SK-N-SH (cell line): ENCODE measurements around the gene EP400. TPM values are rescaled to one million over a fixed set of nuclear protein-coding genes. Genes with fewer than 3 reads are reported as not detected.

Experiments used
- CTCF ChIA-PET: fragments of 300-600, 350-600 bp; formaldehyde crosslinking; extraction: SDS; loops from one replicate; lab custom pipeline; 2021; lab: Yijun Ruan, JAX
- POLR2A ChIA-PET: fragments of 350-600 bp; sonication (Branson Sonifier 250); formaldehyde crosslinking; extraction: SDS; loops from one replicate; lab custom pipeline; 2020; ENCODE audit warnings: antibody characterized with exemption, inconsistent platforms; lab: Yijun Ruan, JAX
- DNase-seq: peaks from one replicate; pipeline ENCODE4 v3.0.0; 2012
- H2AFZ ChIP-seq: fragments of 200-600 bp; sonication (generic); 2 replicates; pipeline ENCODE4 v1.8.1; 2016; ENCODE audit warnings: antibody characterized with exemption, mild to moderate bottlenecking, low read depth
- H3F3A ChIP-seq: fragments of 200-600 bp; sonication (generic); replicated peaks from 2 replicates; pipeline ENCODE3; 2016; ENCODE audit warnings: antibody characterized with exemption, mild to moderate bottlenecking; ENCODE audit not compliant: insufficient read depth
- H3K27ac ChIP-seq, 2 experiments: fragments of 200-500 bp in 1 of 2; fragments of 200-600 bp in 1 of 2; sonication (Bioruptor generic) in 1 of 2; sonication (generic), shearing (Covaris generic) in 1 of 2; 2 replicates each; pipeline versions ENCODE4 v1.5.1 to v1.6.1; 2014 to 2016; ENCODE audit warnings: low read depth in 2 of 2, inconsistent platforms in 1 of 2, low read length in 1 of 2, mild to moderate bottlenecking in 1 of 2, mixed read lengths in 1 of 2
- H3K27me3 ChIP-seq: fragments of 200-600 bp; sonication (generic), shearing (Covaris generic); 2 replicates; pipeline ENCODE4 v1.6.1; 2016; ENCODE audit warnings: mixed run types; ENCODE audit not compliant: insufficient read depth
- H3K36me3 ChIP-seq, 2 experiments: fragments of 200-500 bp in 1 of 2; fragments of 200-600 bp in 1 of 2; sonication (Bioruptor generic) in 1 of 2; sonication (generic) in 1 of 2; replicated peaks in 1 of 2; 2 replicates each; pipeline versions ENCODE3 to v1.5.1; 2014 to 2016; ENCODE audit warnings: low read length in 1 of 2, mild to moderate bottlenecking in 1 of 2; ENCODE audit not compliant: insufficient read depth in 2 of 2, control insufficient read depth in 1 of 2
- H3K4me1 ChIP-seq, 2 experiments: fragments of 200-500 bp in 1 of 2; fragments of 200-600 bp in 1 of 2; sonication (Bioruptor generic) in 1 of 2; sonication (generic), shearing (Covaris generic) in 1 of 2; 2 replicates each; pipeline versions ENCODE4 v1.5.1 to v1.6.1; 2014 to 2016; ENCODE audit warnings: low read depth in 1 of 2, low read length in 1 of 2, mixed run types in 1 of 2; ENCODE audit not compliant: insufficient read depth in 2 of 2, control insufficient read depth in 1 of 2
- H3K4me2 ChIP-seq: fragments of 200-600 bp; sonication (generic), shearing (Covaris generic); 2 replicates; pipeline ENCODE4 v1.6.1; 2017; ENCODE audit warnings: mixed run types
- H3K4me3 ChIP-seq, 2 experiments: fragments of 200-500 bp in 1 of 2; fragments of 200-600 bp in 1 of 2; sonication (Bioruptor generic) in 1 of 2; sonication (generic), shearing (Covaris generic) in 1 of 2; 2 replicates each; pipeline versions ENCODE4 v1.5.1 to v1.8.1; 2014 to 2016; ENCODE audit warnings: low read depth in 2 of 2, inconsistent platforms in 1 of 2, low read length in 1 of 2, mild to moderate bottlenecking in 1 of 2, mixed read lengths in 1 of 2, moderate library complexity in 1 of 2
- H3K79me2 ChIP-seq: fragments of 200-600 bp; sonication (generic); 2 replicates; pipeline ENCODE4 v1.8.1; 2017; ENCODE audit warnings: mild to moderate bottlenecking; ENCODE audit not compliant: insufficient read depth
- H3K9ac ChIP-seq: fragments of 200-600 bp; sonication (generic); 2 replicates; pipeline ENCODE4 v1.6.1; 2017; ENCODE audit warnings: mixed run types
- H3K9me2 ChIP-seq: fragments of 200-600 bp; sonication (generic); 2 replicates; pipeline ENCODE4 v1.6.1; 2017; ENCODE audit warnings: mixed run types
- H3K9me3 ChIP-seq: fragments of 200-600 bp; sonication (generic); 2 replicates; pipeline ENCODE4 v1.6.1; 2017; ENCODE audit warnings: mixed run types, mild to moderate bottlenecking, moderate library complexity
- H4K20me1 ChIP-seq: fragments of 200-600 bp; sonication (generic); 2 replicates; pipeline ENCODE4 v1.6.1; 2017; ENCODE audit warnings: mild to moderate bottlenecking, mixed run types; ENCODE audit not compliant: insufficient read depth
- ELF1 ChIP-seq: IDR thresholded peaks from 2 replicates; pipeline ENCODE4 v1.4.0; 2012
- EP300 ChIP-seq, 2 experiments: IDR thresholded peaks; 2 replicates each; pipeline versions ENCODE4 v1.4.0 to v1.6.1; 2012; ENCODE audit warnings: borderline replicate concordance in 1 of 2, low read depth in 1 of 2, low read length in 1 of 2
- EZH2phosphoT487 ChIP-seq: fragments of 200-600 bp; sonication (generic); IDR thresholded peaks from 2 replicates; pipeline ENCODE4 v1.6.1; 2017; ENCODE audit warnings: low read depth, mixed run types, mild to moderate bottlenecking, antibody characterized with exemption, moderate library complexity, borderline replicate concordance
- FOSL2 ChIP-seq: IDR thresholded peaks from 2 replicates; pipeline ENCODE4 v1.4.0; 2012; ENCODE audit warnings: low read depth, mild to moderate bottlenecking, moderate library complexity, borderline replicate concordance
- FOXJ3 ChIP-seq: sonication (generic); formaldehyde crosslinking; IDR thresholded peaks from 2 replicates; pipeline ENCODE4 v1.5.1; 2020; ENCODE audit warnings: mild to moderate bottlenecking, missing genetic modification reagents
- FOXM1 ChIP-seq: IDR thresholded peaks from 2 replicates; pipeline ENCODE4 v1.4.0; 2012; ENCODE audit warnings: low read depth, mild to moderate bottlenecking
- GABPA ChIP-seq: IDR thresholded peaks from 2 replicates; pipeline ENCODE4 v1.4.0; 2012; ENCODE audit warnings: low read depth, mild to moderate bottlenecking
- GATA2 ChIP-seq: sonication (generic); formaldehyde crosslinking; IDR thresholded peaks from 2 replicates; pipeline ENCODE4 v1.5.0; 2020; ENCODE audit warnings: mild to moderate bottlenecking, missing genetic modification reagents
- JUND ChIP-seq: IDR thresholded peaks from 2 replicates; pipeline ENCODE4 v1.4.0; 2012
- MEF2A ChIP-seq: IDR thresholded peaks from 2 replicates; pipeline ENCODE4 v1.4.0; 2012; ENCODE audit warnings: low read depth, borderline replicate concordance
- NRF1 ChIP-seq: IDR thresholded peaks from 2 replicates; pipeline ENCODE4 v1.6.1; 2012; ENCODE audit warnings: low read depth, mild to moderate bottlenecking, low read length
- RAD21 ChIP-seq: IDR thresholded peaks from 2 replicates; pipeline ENCODE4 v1.6.1; 2012; ENCODE audit warnings: mild to moderate bottlenecking, low read length
- RCOR1 ChIP-seq: fragments of 150-350 bp; IDR thresholded peaks from 2 replicates; pipeline ENCODE4 v1.6.1; 2017; ENCODE audit warnings: antibody characterized with exemption, low read length
- SIN3A ChIP-seq: IDR thresholded peaks from 2 replicates; pipeline ENCODE4 v1.6.1; 2012; ENCODE audit warnings: low read depth, mild to moderate bottlenecking, low read length, moderate library complexity, borderline replicate concordance
- YY1 ChIP-seq: IDR thresholded peaks from 2 replicates; pipeline ENCODE4 v1.4.0; 2012; ENCODE audit warnings: low read depth, mild to moderate bottlenecking
- WGBS: methylation state at CpG from one replicate; pipeline ENCODE4 v1.1.6; 2017; ENCODE audit warnings: low lambda C conversion rate; 5-methylcytosine and 5-hydroxymethylcytosine counted together
- polyA plus RNA-seq, 3 experiments: library from polyadenylated mRNA; depleted of rRNA; stranded (reverse); fragments of >200 nt; gene quantifications; 2 replicates each; pipeline ENCODE4 v1.2.3, GENCODE V29; 2012
- TF ChIP-seq, protein P1 (sequence below): IDR thresholded peaks from 2 replicates; pipeline ENCODE4 v1.4.0; 2012; ENCODE audit warnings: low read depth
- TF ChIP-seq, protein P2 (sequence below): IDR thresholded peaks from 2 replicates; pipeline ENCODE4 v1.4.0; 2012; ENCODE audit warnings: low read depth, borderline replicate concordance

Gene EP400
- polyA plus RNA-seq, 1 of the 3 experiments (the other 2 are of a cell fraction) = 7.0 TPM

DNA sequence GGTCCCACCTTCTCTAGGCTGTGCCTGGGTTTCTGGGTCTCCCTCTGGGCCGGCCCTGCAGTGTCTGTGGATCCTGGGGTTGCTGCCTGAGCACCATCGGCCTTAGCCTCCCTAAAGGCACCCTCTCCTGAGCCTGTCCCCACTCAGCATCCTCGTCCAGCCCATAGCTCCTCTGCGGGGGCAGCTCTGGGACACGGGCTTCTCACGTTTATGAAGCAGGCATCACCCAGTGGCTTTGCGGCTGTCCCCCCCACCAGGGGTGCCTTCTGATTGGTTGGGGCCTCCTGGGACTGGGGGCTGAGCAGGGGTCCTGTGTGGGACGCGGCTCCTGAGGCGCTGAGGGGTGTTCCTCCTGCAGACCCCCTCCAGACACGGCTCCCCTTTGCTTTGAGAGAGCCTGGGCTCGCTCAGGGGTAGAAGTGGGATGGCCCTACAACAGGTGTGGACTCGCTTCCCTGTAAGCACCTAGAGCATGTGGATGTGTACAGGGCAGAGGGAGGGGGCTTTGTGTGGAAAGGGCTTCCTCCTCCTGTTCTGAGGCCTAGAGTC, 44.6 kb upstream of the EP400 start:
- TF ChIP-seq EZH2phosphoT487 = no peak
- TF ChIP-seq, all 33 proteins: peak for 0
- H4K20me1 ChIP-seq = peaks cover 51% of the 10 kb centered on the region

DNA sequence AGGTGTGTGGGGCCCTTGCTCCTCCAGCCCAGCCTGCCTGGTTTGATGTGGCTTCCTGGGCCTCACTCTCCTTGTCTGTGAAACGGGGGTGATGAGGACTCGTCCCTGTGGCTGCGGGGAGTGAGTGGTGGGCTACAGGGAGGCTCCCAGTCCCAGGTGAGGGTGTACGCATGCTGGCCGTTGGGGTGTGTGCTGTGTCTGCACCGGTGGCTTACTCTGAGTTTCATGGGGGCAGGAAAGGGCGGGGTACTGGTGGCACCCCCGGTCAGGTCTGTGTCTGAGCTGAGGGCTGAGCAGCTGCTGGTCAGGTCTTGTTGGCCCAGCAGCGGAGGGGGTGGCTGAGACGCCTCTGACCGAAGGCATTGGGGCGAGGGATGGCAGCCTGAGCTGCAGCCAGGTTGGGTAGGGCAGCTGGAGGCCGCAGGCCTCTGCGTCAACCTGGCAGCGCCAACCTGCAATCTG, 44.1 kb upstream of the EP400 start:
- CTCF ChIA-PET = interaction anchor here (1.1 to 1.3 kb wide), 2 partner anchors 9 to 72 kb away, joined by 3 read pairs; no protein-coding TSS in a partner anchor
- POLR2A ChIA-PET = no interaction called here

More for the DNA sequence above, 44.6 kb upstream of the EP400 start:
- no peak overlapping the region for H3K4me3 ChIP-seq
- H3K27me3 ChIP-seq = no peaks in the 10 kb centered on the region
- no peak for DNase-seq
- H3F3A ChIP-seq = no peaks in the 10 kb centered on the region
- H3K79me2 ChIP-seq = peaks cover 19% of the 10 kb centered on the region
- ChIA-PET CTCF (interaction anchor here (1.0 to 1.3 kb wide), 2 partner anchors 25 to 71 kb away, joined by 3 read pairs; no protein-coding TSS in a partner anchor), POLR2A (no interaction called here)
- no peak overlapping the region for H3K9ac ChIP-seq
- H3K36me3 ChIP-seq = peaks cover 2 to 13% of the 10 kb centered on the region in 2 experiments
- peaks cover 0 to 22% of the 10 kb centered on the region in 2 experiments; a peak in 1 of 4 replicates for H3K4me1 ChIP-seq
- no peak overlapping the region for H3K4me2 ChIP-seq
- no peaks in the 10 kb centered on the region for H3K9me3 ChIP-seq
- H3K27ac ChIP-seq = no peak overlapping the region; a peak in 1 of 4 replicates
- WGBS = 98% methylated on average over 8 of the region's 13 CpGs
- H2AFZ ChIP-seq = no peak overlapping the region
- no peaks in the 10 kb centered on the region for H3K9me2 ChIP-seq

More for the DNA sequence above, 44.1 kb upstream of the EP400 start:
- Histone ChIP-seq H3K9me3 (no peaks in the 10 kb centered on the region), H3K9me2 (no peaks in the 10 kb centered on the region)
- DNase-seq = no peak
- TF ChIP-seq EP300 (IDR thresholded peaks at IDR 0.05; ENCODE audit: borderline replicate concordance in 1 of 2, low read depth in 1 of 2, low read length in 1 of 2) (no peak), ELF1 (no peak), SIN3A (no peak), YY1 (no peak), FOXJ3 (no peak), JUND (no peak), RAD21 (no peak), NRF1 (no peak), GATA2 (no peak), FOXM1 (no peak), RCOR1 (no peak), GABPA (no peak), MEF2A (no peak), FOSL2 (no peak)
- TF ChIP-seq, protein P1, sequence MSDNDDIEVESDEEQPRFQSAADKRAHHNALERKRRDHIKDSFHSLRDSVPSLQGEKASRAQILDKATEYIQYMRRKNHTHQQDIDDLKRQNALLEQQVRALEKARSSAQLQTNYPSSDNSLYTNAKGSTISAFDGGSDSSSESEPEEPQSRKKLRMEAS = no peak
- TF ChIP-seq, protein P2, sequence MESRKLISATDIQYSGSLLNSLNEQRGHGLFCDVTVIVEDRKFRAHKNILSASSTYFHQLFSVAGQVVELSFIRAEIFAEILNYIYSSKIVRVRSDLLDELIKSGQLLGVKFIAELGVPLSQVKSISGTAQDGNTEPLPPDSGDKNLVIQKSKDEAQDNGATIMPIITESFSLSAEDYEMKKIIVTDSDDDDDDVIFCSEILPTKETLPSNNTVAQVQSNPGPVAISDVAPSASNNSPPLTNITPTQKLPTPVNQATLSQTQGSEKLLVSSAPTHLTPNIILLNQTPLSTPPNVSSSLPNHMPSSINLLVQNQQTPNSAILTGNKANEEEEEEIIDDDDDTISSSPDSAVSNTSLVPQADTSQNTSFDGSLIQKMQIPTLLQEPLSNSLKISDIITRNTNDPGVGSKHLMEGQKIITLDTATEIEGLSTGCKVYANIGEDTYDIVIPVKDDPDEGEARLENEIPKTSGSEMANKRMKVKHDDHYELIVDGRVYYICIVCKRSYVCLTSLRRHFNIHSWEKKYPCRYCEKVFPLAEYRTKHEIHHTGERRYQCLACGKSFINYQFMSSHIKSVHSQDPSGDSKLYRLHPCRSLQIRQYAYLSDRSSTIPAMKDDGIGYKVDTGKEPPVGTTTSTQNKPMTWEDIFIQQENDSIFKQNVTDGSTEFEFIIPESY = no peak
- TF ChIP-seq, all 33 proteins: peak for 0
- 96% methylated on average over 7 of the region's 15 CpGs for WGBS
- Histone ChIP-seq H3K9ac (no peak overlapping the region), H3K27me3 (no peaks in the 10 kb centered on the region), H3K4me3 (no peak overlapping the region), H3K27ac (no peak overlapping the region), H3K4me1 (peaks cover 0 to 18% of the 10 kb centered on the region in 2 experiments; a peak in 1 of 4 replicates), H2AFZ (no peak overlapping the region), H3K4me2 (no peak overlapping the region), H3F3A (no peaks in the 10 kb centered on the region), H3K79me2 (peaks cover 14% of the 10 kb centered on the region), H4K20me1 (peaks cover 46% of the 10 kb centered on the region), H3K36me3 (peaks cover 0 to 17% of the 10 kb centered on the region in 2 experiments)
